GM12878 (cell line): ENCODE results near the gene ARHGAP30. TPM values are rescaled to one million over a fixed set of nuclear protein-coding genes. Genes with fewer than 3 reads are reported as not detected.

Experiments
- BACH1 ChIP-seq: fragments of 450-650 bp; IDR thresholded peaks from 2 replicates; pipeline ENCODE4 v1.6.1; 2017; ENCODE audit warnings: mild to moderate bottlenecking, borderline replicate concordance
- CBX5 ChIP-seq: sonication (generic); IDR thresholded peaks from 2 replicates; pipeline ENCODE4 v1.6.1; 2016; ENCODE audit warnings: low read depth, moderate library complexity, mild to moderate bottlenecking, inconsistent platforms
- CEBPB ChIP-seq, 2 experiments: fragments of 150-350 bp in 1 of 2; IDR thresholded peaks; 2 replicates each; pipeline ENCODE4 v1.6.1; 2012 to 2014; ENCODE audit warnings: low read depth in 2 of 2, low read length in 2 of 2, borderline replicate concordance in 1 of 2, inconsistent platforms in 1 of 2
- FOS ChIP-seq: IDR thresholded peaks from 3 replicates; pipeline ENCODE4 v1.6.1; 2011; ENCODE audit warnings: borderline replicate concordance; ENCODE audit not compliant: insufficient read length; ENCODE audit errors: extremely low read depth
- HCFC1 ChIP-seq: fragments of 150-350 bp; IDR thresholded peaks from 2 replicates; pipeline ENCODE4 v1.6.1; 2014; ENCODE audit warnings: low read length
- MXI1 ChIP-seq: fragments of 150-350 bp; IDR thresholded peaks from 2 replicates; pipeline ENCODE4 v1.6.1; 2011; ENCODE audit warnings: low read depth, mild to moderate bottlenecking, inconsistent platforms, low read length, improper control_type of control experiment
- MYC ChIP-seq: IDR thresholded peaks from 2 replicates; pipeline ENCODE4 v1.6.1; 2011; ENCODE audit warnings: mild to moderate bottlenecking, low read length, moderate library complexity, inconsistent platforms; ENCODE audit not compliant: insufficient read depth, insufficient replicate concordance, insufficient read length, severe bottlenecking
- NFYB ChIP-seq: IDR thresholded peaks from 2 replicates; pipeline ENCODE4 v1.6.1; 2011; ENCODE audit warnings: low read depth, mild to moderate bottlenecking, low read length, improper control_type of control experiment, moderate library complexity; ENCODE audit not compliant: insufficient read depth
- PML ChIP-seq: IDR thresholded peaks from 2 replicates; pipeline ENCODE4 v1.6.1; 2012; ENCODE audit warnings: low read length, inconsistent platforms
- RAD51 ChIP-seq: fragments of 450-650 bp; IDR thresholded peaks from 2 replicates; pipeline ENCODE4 v1.6.1; 2016; ENCODE audit warnings: moderate library complexity, mild to moderate bottlenecking, inconsistent platforms
- RFX5 ChIP-seq: IDR thresholded peaks from 2 replicates; pipeline ENCODE4 v1.6.1; 2011; ENCODE audit warnings: low read depth, low read length, improper control_type of control experiment
- SIN3A ChIP-seq: IDR thresholded peaks from 2 replicates; pipeline ENCODE4 v1.6.1; 2012; ENCODE audit warnings: low read depth, low read length, improper control_type of control experiment
- SIX5 ChIP-seq: IDR thresholded peaks from 2 replicates; pipeline ENCODE4 v1.6.1; 2011; ENCODE audit warnings: mild to moderate bottlenecking, low read depth, low read length, moderate library complexity; ENCODE audit not compliant: severe bottlenecking
- SMAD5 ChIP-seq: IDR thresholded peaks from 2 replicates; pipeline ENCODE4 v1.6.1; 2016; ENCODE audit warnings: antibody characterized with exemption, low read depth
- SMC3 ChIP-seq: IDR thresholded peaks from 2 replicates; pipeline ENCODE4 v1.6.1; 2011; ENCODE audit warnings: low read length, improper control_type of control experiment, borderline replicate concordance
- SREBF2 ChIP-seq: IDR thresholded peaks from 2 replicates; pipeline ENCODE4 v1.6.1; 2012; ENCODE audit warnings: mild to moderate bottlenecking, low read length
- STAT3 ChIP-seq: IDR thresholded peaks from 2 replicates; pipeline ENCODE4 v1.6.1; 2011; ENCODE audit warnings: low read depth, low read length, improper control_type of control experiment
- TCF12 ChIP-seq: IDR thresholded peaks from 2 replicates; pipeline ENCODE4 v1.6.1; 2011; ENCODE audit warnings: low read depth, mild to moderate bottlenecking, low read length
- ZNF274 ChIP-seq: IDR thresholded peaks from one replicate; pipeline ENCODE4 v1.8.0; 2011; ENCODE audit not compliant: insufficient read length, insufficient read depth
- polyA plus RNA-seq, 11 experiments: library from polyadenylated mRNA; depleted of rRNA in 4 of 11; unstranded in 6 of 11; stranded (reverse) in 5 of 11; fragments of >200 nt; fragmentation: Nextera tagmentation in 4 of 11; fragmentation: Illumina TruSeq in 1 of 11; extraction: Ambion mirVana in 4 of 11; extraction: Trizol in 1 of 11; gene quantifications; 1 replicate in 1 of 11; 2 replicates in 10 of 11; pipeline versions ENCODE4 v1.2.1 to v1.2.3, GENCODE V29; 2011 to 2016; ENCODE audit warnings: inconsistent platforms in 2 of 11, missing spikeins in 2 of 11, low read depth in 1 of 11
- total RNA-seq, 4 experiments: library from RNA; depleted of rRNA in 3 of 4; stranded (reverse); fragments of >200 nt in 3 of 4; fragmentation: Illumina TruSeq in 1 of 4; extraction: Trizol in 1 of 4; gene quantifications; 2 replicates each; pipeline versions ENCODE4 v1.2.1 to v1.2.3, GENCODE V29; 2013 to 2021
- TF ChIP-seq, protein P1 (sequence below): fragments of 450-650 bp; IDR thresholded peaks from 2 replicates; pipeline ENCODE4 v1.6.1; 2016; ENCODE audit warnings: mild to moderate bottlenecking
- TF ChIP-seq, protein P2 (sequence below): fragments of 450-650 bp; IDR thresholded peaks from 2 replicates; pipeline ENCODE4 v1.6.1; 2018; ENCODE audit warnings: mild to moderate bottlenecking, low read depth, moderate library complexity; ENCODE audit not compliant: partially characterized antibody
- TF ChIP-seq, protein P3 (sequence below): fragments of 150-350 bp; IDR thresholded peaks from 2 replicates; pipeline ENCODE4 v1.6.1; 2014; ENCODE audit warnings: mild to moderate bottlenecking, low read depth, low read length

Gene ARHGAP30
- total and polyA plus RNA-seq, 10 of the 15 experiments (the other 5 are each of a cell fraction or from before 2014, with no cell fraction given) = 12.9 to 143 (median 76.3) TPM

DNA sequence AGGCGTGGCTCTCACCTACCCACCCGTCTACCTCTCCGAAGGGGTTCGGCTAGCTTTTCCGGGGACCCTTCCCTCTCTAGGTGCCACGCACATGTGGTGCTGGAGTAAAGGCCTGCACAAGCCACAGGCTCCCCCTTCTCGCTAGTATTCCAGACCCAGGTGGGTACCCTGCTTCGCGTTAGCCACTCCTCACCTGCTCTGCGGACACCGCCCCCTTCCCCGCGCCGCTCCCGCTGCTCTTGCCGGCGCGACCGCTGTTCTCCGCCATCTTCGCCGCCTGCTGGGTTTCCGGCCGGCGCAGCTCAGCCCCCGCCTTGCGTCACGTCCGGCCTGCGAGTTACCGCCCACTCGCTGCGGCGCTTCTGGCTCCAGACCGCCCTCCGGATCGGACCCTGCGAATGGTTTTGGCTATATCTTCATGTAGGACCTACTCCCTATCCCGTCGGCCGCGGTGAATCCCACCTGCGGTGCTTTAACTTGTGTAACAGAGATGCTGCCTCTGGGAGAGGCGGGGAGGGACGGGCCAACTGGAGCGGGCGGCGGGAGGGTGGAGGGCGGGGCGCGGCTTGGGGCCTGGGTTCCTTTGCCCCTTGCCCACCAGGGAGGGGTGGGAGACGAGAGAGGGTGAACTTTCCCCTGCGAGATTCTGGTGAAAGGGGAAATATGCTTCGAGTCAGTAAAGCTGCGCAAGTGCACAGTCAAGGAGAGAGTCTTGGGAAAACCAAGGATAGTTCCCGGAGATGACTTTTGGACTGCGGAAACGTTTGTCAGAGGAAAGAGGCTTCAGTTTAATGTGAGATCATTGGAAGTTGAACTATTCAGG is 48.3 kb upstream of the ARHGAP30 start, which contains the start of the genes NIT1 and PFDN2 (continued):
- TF ChIP-seq, protein P1, sequence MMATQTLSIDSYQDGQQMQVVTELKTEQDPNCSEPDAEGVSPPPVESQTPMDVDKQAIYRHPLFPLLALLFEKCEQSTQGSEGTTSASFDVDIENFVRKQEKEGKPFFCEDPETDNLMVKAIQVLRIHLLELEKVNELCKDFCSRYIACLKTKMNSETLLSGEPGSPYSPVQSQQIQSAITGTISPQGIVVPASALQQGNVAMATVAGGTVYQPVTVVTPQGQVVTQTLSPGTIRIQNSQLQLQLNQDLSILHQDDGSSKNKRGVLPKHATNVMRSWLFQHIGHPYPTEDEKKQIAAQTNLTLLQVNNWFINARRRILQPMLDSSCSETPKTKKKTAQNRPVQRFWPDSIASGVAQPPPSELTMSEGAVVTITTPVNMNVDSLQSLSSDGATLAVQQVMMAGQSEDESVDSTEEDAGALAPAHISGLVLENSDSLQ = no peak
- TF ChIP-seq MYC (peak; percentile 39), CEBPB (IDR thresholded peaks at IDR 0.05; ENCODE audit: borderline replicate concordance in 1 of 2, low read depth in 2 of 2, low read length in 2 of 2) (no peak), NFYB (no peak), RFX5 (peak; percentile 31; the same call in 1 of the 2 replicates), ZNF274 (no peak), FOS (no peak), PML (peak; percentile 48; the same call in 1 of the 2 replicates), RAD51 (no peak), SIN3A (peak; percentile 75; the same call in 1 of the 2 replicates), SMC3 (no peak), SIX5 (peak; percentile 22), BACH1 (peak; percentile 59; the same call in 1 of the 2 replicates), MXI1 (peak; percentile 81; the same call in 1 of the 2 replicates), HCFC1 (peak; percentile 44; the same call in 1 of the 2 replicates), TCF12 (peak; percentile 22; the same call in 1 of the 2 replicates), SMAD5 (0 out of 2 replicates have a peak, but pooled peaks have one; percentile 59), STAT3 (no peak), CBX5 (no peak), SREBF2 (no peak)
- TF ChIP-seq, protein P2, sequence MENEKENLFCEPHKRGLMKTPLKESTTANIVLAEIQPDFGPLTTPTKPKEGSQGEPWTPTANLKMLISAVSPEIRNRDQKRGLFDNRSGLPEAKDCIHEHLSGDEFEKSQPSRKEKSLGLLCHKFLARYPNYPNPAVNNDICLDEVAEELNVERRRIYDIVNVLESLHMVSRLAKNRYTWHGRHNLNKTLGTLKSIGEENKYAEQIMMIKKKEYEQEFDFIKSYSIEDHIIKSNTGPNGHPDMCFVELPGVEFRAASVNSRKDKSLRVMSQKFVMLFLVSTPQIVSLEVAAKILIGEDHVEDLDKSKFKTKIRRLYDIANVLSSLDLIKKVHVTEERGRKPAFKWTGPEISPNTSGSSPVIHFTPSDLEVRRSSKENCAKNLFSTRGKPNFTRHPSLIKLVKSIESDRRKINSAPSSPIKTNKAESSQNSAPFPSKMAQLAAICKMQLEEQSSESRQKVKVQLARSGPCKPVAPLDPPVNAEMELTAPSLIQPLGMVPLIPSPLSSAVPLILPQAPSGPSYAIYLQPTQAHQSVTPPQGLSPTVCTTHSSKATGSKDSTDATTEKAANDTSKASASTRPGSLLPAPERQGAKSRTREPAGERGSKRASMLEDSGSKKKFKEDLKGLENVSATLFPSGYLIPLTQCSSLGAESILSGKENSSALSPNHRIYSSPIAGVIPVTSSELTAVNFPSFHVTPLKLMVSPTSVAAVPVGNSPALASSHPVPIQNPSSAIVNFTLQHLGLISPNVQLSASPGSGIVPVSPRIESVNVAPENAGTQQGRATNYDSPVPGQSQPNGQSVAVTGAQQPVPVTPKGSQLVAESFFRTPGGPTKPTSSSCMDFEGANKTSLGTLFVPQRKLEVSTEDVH = no peak
- TF ChIP-seq, protein P3, sequence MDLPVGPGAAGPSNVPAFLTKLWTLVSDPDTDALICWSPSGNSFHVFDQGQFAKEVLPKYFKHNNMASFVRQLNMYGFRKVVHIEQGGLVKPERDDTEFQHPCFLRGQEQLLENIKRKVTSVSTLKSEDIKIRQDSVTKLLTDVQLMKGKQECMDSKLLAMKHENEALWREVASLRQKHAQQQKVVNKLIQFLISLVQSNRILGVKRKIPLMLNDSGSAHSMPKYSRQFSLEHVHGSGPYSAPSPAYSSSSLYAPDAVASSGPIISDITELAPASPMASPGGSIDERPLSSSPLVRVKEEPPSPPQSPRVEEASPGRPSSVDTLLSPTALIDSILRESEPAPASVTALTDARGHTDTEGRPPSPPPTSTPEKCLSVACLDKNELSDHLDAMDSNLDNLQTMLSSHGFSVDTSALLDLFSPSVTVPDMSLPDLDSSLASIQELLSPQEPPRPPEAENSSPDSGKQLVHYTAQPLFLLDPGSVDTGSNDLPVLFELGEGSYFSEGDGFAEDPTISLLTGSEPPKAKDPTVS = no peak
